HepG2 (cell line): ENCODE data around the gene RTEL1. TPM values are rescaled to one million over a fixed set of nuclear protein-coding genes. Genes with fewer than 3 reads are reported as not detected.

Experiments
- CREM ChIP-seq, 2 experiments: sonication (generic) in 1 of 2; formaldehyde crosslinking in 1 of 2; IDR thresholded peaks; 2 replicates each; pipeline versions ENCODE4 v1.4.0 to v1.6.1; 2016 to 2020; ENCODE audit warnings: antibody characterized with exemption in 1 of 2, mild to moderate bottlenecking in 1 of 2, missing genetic modification reagents in 1 of 2
- DNMT3B ChIP-seq: conservative IDR thresholded peaks from 2 replicates; pipeline ENCODE4 v1.6.1; 2016; ENCODE audit warnings: missing biosample characterization, control low read depth
- HNRNPL ChIP-seq: fragments of 200-400 bp; formaldehyde crosslinking; IDR thresholded peaks from 2 replicates; pipeline ENCODE4 v1.6.1; 2017; ENCODE audit warnings: mild to moderate bottlenecking, low read depth, low read length
- HOXA3 ChIP-seq: sonication (generic); formaldehyde crosslinking; IDR thresholded peaks from 2 replicates; pipeline ENCODE4 v1.5.0; 2020; ENCODE audit warnings: missing genetic modification reagents
- KDM5B ChIP-seq: sonication (generic); formaldehyde crosslinking; IDR thresholded peaks from 2 replicates; pipeline ENCODE4 v1.4.0; 2020; ENCODE audit warnings: missing genetic modification reagents, mild to moderate bottlenecking, borderline replicate concordance
- KLF12 ChIP-seq: sonication (generic); formaldehyde crosslinking; IDR thresholded peaks from 2 replicates; pipeline ENCODE4 v1.4.0; 2020; ENCODE audit warnings: missing genetic modification reagents, borderline replicate concordance
- KLF6 ChIP-seq: IDR thresholded peaks from 2 replicates; pipeline ENCODE4 v1.8.0; 2016; ENCODE audit warnings: missing biosample characterization, missing genetic modification reagents
- MATR3 ChIP-seq: sonication (generic); formaldehyde crosslinking; IDR thresholded peaks from 2 replicates; pipeline ENCODE4 v1.4.0; 2020; ENCODE audit warnings: missing genetic modification reagents
- MIER2 ChIP-seq: IDR thresholded peaks from 2 replicates; pipeline ENCODE4 v1.6.1; 2016; ENCODE audit warnings: missing biosample characterization, missing genetic modification reagents
- NFE2L1 ChIP-seq: sonication (generic); formaldehyde crosslinking; IDR thresholded peaks from 2 replicates; pipeline ENCODE4 v1.4.0; 2020; ENCODE audit warnings: missing genetic modification reagents, mild to moderate bottlenecking, borderline replicate concordance
- PITX1 ChIP-seq: sonication (generic); formaldehyde crosslinking; IDR thresholded peaks from 2 replicates; pipeline ENCODE4 v1.5.1; 2020; ENCODE audit warnings: mild to moderate bottlenecking, missing genetic modification reagents
- RAD51 ChIP-seq: fragments of 450-650 bp; IDR thresholded peaks from 2 replicates; pipeline ENCODE4 v1.6.1; 2016; ENCODE audit warnings: borderline replicate concordance
- SALL2 ChIP-seq: sonication (generic); formaldehyde crosslinking; IDR thresholded peaks from 2 replicates; pipeline ENCODE4 v1.8.1; 2023; ENCODE audit warnings: mild to moderate bottlenecking, missing genetic modification reagents, inconsistent platforms
- SIN3A ChIP-seq: IDR thresholded peaks from 2 replicates; pipeline ENCODE4 v1.6.1; 2011; ENCODE audit warnings: low read depth, mild to moderate bottlenecking, control low read depth, low read length, borderline replicate concordance
- TBX2 ChIP-seq: sonication (generic); formaldehyde crosslinking; IDR thresholded peaks from 2 replicates; pipeline ENCODE4 v1.5.0; 2020; ENCODE audit warnings: missing genetic modification reagents, mild to moderate bottlenecking, borderline replicate concordance
- THYN1 ChIP-seq: sonication (generic); formaldehyde crosslinking; IDR thresholded peaks from 2 replicates; pipeline ENCODE4 v1.8.1; 2023; ENCODE audit warnings: low read depth, mild to moderate bottlenecking, moderate library complexity, missing genetic modification reagents, borderline replicate concordance
- TP53 ChIP-seq: sonication (generic); formaldehyde crosslinking; conservative IDR thresholded peaks from 2 replicates; pipeline ENCODE4 v1.4.0; 2020; ENCODE audit warnings: missing genetic modification reagents
- ZNF234 ChIP-seq: sonication (generic); formaldehyde crosslinking; conservative IDR thresholded peaks from 2 replicates; pipeline ENCODE4 v1.5.1; 2020; ENCODE audit warnings: mild to moderate bottlenecking, missing genetic modification reagents
- ZNF260 ChIP-seq: sonication (generic); formaldehyde crosslinking; IDR thresholded peaks from 2 replicates; pipeline ENCODE4 v1.4.0; 2020; ENCODE audit warnings: missing genetic modification reagents, low read depth, mild to moderate bottlenecking, borderline replicate concordance
- ZNF282 ChIP-seq: fragments of 450-650 bp; IDR thresholded peaks from 2 replicates; pipeline ENCODE4 v1.6.1; 2018; ENCODE audit not compliant: partially characterized antibody
- ZNF296 ChIP-seq: sonication (generic); formaldehyde crosslinking; conservative IDR thresholded peaks from 2 replicates; pipeline ENCODE4 v1.5.0; 2020; ENCODE audit warnings: mild to moderate bottlenecking, missing genetic modification reagents
- ZNF512B ChIP-seq: sonication (generic); formaldehyde crosslinking; IDR thresholded peaks from 2 replicates; pipeline ENCODE4 v1.5.1; 2020; ENCODE audit warnings: missing genetic modification reagents, mild to moderate bottlenecking, borderline replicate concordance
- ZNF766 ChIP-seq: sonication (generic); formaldehyde crosslinking; IDR thresholded peaks from 2 replicates; pipeline ENCODE4 v1.5.0; 2020; ENCODE audit warnings: missing genetic modification reagents, borderline replicate concordance
- polyA plus RNA-seq, 8 experiments: library from polyadenylated mRNA; depleted of rRNA in 3 of 8; stranded (reverse) in 7 of 8; unstranded in 1 of 8; fragments of >200 nt; fragmentation: Illumina TruSeq in 4 of 8; extraction: Trizol in 4 of 8; gene quantifications; 2 replicates each; pipeline versions ENCODE4 v1.2.1 to v1.2.3, GENCODE V29; 2011 to 2016; ENCODE audit warnings: low read depth in 4 of 8, missing spikeins in 1 of 8, mixed read lengths in 1 of 8; ENCODE audit not compliant: insufficient read depth in 1 of 8
- total RNA-seq, 5 experiments: library from RNA; depleted of rRNA; stranded (reverse); fragments of >200 nt; fragmentation: Illumina TruSeq; extraction: Trizol; gene quantifications; 2 replicates each; pipeline ENCODE4 v1.2.3, GENCODE V29; 2016; ENCODE audit warnings: low read depth in 1 of 5
- TF ChIP-seq, protein P1 (sequence below): sonication (generic); formaldehyde crosslinking; IDR thresholded peaks from 2 replicates; pipeline ENCODE4 v1.4.0; 2020; ENCODE audit warnings: missing genetic modification reagents
- TF ChIP-seq, protein P2 (sequence below): sonication (generic); formaldehyde crosslinking; conservative IDR thresholded peaks from 2 replicates; pipeline ENCODE4 v1.8.0; 2022; ENCODE audit warnings: low read depth, missing genetic modification reagents
- TF ChIP-seq, protein P3 (sequence below): sonication (generic); formaldehyde crosslinking; IDR thresholded peaks from 2 replicates; pipeline ENCODE4 v1.4.0; 2020; ENCODE audit warnings: mild to moderate bottlenecking, missing genetic modification reagents

RTEL1 gene
- total and polyA plus RNA-seq, 2 of the 13 experiments (the other 11 are each of a cell fraction or from before 2014, with no cell fraction given), result 21.8 to 36.4 TPM

- TF ChIP-seq ZNF234 (no peak), RAD51 (no peak), TP53 (no peak), DNMT3B (no peak), NFE2L1 (CRISPR knock-in tag) (0 out of 2 replicates have a peak, but pooled peaks have one; percentile 65), ZNF512B (0 out of 2 replicates have a peak, but pooled peaks have one; percentile 62), KDM5B (CRISPR knock-in tag) (no peak), SALL2 (CRISPR knock-in tag) (no peak), SIN3A (0 out of 2 replicates have a peak, but pooled peaks have one; percentile 5), ZNF766 (CRISPR knock-in tag) (0 out of 2 replicates have a peak, but pooled peaks have one; percentile 24), HOXA3 (CRISPR knock-in tag) (no peak), ZNF260 (CRISPR knock-in tag) (0 out of 2 replicates have a peak, but pooled peaks have one; percentile 90), TBX2 (CRISPR knock-in tag) (peak; percentile 57; the same call in 1 of the 2 replicates), MATR3 (CRISPR knock-in tag) (peak; percentile 49; the same call in 1 of the 2 replicates), KLF12 (CRISPR knock-in tag) (no peak), MIER2 (CRISPR knock-in tag) (0 out of 2 replicates have a peak, but pooled peaks have one; percentile 10), KLF6 (CRISPR knock-in tag) (no peak), PITX1 (CRISPR knock-in tag) (0 out of 2 replicates have a peak, but pooled peaks have one; percentile 56), THYN1 (CRISPR knock-in tag) (no peak), CREM (IDR thresholded peaks at IDR 0.05) (no peak), CREM (CRISPR knock-in tag; IDR thresholded peaks at IDR 0.05) (0 out of 2 replicates have a peak, but pooled peaks have one; percentile 3), HNRNPL (0 out of 2 replicates have a peak, but pooled peaks have one; percentile 61), ZNF296 (peak; percentile 68), ZNF282 (no peak)
- TF ChIP-seq, protein P1, sequence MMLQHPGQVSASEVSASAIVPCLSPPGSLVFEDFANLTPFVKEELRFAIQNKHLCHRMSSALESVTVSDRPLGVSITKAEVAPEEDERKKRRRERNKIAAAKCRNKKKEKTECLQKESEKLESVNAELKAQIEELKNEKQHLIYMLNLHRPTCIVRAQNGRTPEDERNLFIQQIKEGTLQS (CRISPR knock-in tag), result no peak
- TF ChIP-seq, protein P2, sequence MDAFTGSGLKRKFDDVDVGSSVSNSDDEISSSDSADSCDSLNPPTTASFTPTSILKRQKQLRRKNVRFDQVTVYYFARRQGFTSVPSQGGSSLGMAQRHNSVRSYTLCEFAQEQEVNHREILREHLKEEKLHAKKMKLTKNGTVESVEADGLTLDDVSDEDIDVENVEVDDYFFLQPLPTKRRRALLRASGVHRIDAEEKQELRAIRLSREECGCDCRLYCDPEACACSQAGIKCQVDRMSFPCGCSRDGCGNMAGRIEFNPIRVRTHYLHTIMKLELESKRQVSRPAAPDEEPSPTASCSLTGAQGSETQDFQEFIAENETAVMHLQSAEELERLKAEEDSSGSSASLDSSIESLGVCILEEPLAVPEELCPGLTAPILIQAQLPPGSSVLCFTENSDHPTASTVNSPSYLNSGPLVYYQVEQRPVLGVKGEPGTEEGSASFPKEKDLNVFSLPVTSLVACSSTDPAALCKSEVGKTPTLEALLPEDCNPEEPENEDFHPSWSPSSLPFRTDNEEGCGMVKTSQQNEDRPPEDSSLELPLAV (CRISPR knock-in tag), result no peak
- TF ChIP-seq, protein P3, sequence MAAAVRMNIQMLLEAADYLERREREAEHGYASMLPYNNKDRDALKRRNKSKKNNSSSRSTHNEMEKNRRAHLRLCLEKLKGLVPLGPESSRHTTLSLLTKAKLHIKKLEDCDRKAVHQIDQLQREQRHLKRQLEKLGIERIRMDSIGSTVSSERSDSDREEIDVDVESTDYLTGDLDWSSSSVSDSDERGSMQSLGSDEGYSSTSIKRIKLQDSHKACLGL (CRISPR knock-in tag), result peak; percentile 35; the same call in 1 of the 2 replicates
These were observed 656 bp downstream of the RTEL1 start (continued) for GRCh38 chr20:63658749-63659187.
